ENCODE measurements around the gene NLN.

DNA sequence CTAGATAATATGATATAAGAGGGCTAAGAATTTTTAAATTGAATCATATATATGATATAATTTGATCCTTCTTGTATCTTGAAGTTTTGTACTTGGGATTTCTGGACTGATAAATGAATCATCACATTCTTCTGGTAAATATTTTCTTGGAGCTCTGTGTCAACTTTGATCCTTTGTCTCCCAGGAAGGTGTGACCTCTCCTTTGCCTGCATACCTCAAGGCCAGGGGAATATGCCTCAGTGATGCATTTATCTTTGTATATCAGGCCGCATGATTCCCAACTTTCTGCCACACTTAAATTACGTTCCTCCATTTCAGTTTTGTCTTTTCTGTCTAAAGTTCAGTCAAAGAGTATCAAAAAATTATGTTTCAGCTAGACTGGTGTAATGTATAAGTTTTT is 101.2 kb downstream of the NLN start:
- TF ChIP-seq, protein P1, sequence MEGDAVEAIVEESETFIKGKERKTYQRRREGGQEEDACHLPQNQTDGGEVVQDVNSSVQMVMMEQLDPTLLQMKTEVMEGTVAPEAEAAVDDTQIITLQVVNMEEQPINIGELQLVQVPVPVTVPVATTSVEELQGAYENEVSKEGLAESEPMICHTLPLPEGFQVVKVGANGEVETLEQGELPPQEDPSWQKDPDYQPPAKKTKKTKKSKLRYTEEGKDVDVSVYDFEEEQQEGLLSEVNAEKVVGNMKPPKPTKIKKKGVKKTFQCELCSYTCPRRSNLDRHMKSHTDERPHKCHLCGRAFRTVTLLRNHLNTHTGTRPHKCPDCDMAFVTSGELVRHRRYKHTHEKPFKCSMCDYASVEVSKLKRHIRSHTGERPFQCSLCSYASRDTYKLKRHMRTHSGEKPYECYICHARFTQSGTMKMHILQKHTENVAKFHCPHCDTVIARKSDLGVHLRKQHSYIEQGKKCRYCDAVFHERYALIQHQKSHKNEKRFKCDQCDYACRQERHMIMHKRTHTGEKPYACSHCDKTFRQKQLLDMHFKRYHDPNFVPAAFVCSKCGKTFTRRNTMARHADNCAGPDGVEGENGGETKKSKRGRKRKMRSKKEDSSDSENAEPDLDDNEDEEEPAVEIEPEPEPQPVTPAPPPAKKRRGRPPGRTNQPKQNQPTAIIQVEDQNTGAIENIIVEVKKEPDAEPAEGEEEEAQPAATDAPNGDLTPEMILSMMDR (IDR thresholded peaks at IDR 0.05; ENCODE audit: low read depth, low read length, missing input control) = no peak
- TF ChIP-seq RAD21 (IDR thresholded peaks at IDR 0.05) (no peak), YY1 (IDR thresholded peaks at IDR 0.05) (no peak), HNF4G (IDR thresholded peaks at IDR 0.05) (no peak), EGR1 (IDR thresholded peaks at IDR 0.05; ENCODE audit: low read depth in 2 of 2) (no peak), GABPA (IDR thresholded peaks at IDR 0.05 in 1 of 2, conservative IDR thresholded peaks at IDR 0.05 in 1 of 2) (no peak), FOXA2 (IDR thresholded peaks at IDR 0.05) (no peak), TAF1 (conservative IDR thresholded peaks at IDR 0.05) (no peak), FOXA1 (IDR thresholded peaks at IDR 0.05) (no peak)
- TF ChIP-seq, protein P2, sequence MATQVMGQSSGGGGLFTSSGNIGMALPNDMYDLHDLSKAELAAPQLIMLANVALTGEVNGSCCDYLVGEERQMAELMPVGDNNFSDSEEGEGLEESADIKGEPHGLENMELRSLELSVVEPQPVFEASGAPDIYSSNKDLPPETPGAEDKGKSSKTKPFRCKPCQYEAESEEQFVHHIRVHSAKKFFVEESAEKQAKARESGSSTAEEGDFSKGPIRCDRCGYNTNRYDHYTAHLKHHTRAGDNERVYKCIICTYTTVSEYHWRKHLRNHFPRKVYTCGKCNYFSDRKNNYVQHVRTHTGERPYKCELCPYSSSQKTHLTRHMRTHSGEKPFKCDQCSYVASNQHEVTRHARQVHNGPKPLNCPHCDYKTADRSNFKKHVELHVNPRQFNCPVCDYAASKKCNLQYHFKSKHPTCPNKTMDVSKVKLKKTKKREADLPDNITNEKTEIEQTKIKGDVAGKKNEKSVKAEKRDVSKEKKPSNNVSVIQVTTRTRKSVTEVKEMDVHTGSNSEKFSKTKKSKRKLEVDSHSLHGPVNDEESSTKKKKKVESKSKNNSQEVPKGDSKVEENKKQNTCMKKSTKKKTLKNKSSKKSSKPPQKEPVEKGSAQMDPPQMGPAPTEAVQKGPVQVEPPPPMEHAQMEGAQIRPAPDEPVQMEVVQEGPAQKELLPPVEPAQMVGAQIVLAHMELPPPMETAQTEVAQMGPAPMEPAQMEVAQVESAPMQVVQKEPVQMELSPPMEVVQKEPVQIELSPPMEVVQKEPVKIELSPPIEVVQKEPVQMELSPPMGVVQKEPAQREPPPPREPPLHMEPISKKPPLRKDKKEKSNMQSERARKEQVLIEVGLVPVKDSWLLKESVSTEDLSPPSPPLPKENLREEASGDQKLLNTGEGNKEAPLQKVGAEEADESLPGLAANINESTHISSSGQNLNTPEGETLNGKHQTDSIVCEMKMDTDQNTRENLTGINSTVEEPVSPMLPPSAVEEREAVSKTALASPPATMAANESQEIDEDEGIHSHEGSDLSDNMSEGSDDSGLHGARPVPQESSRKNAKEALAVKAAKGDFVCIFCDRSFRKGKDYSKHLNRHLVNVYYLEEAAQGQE (IDR thresholded peaks at IDR 0.05) = no peak
- TF ChIP-seq, protein P3, sequence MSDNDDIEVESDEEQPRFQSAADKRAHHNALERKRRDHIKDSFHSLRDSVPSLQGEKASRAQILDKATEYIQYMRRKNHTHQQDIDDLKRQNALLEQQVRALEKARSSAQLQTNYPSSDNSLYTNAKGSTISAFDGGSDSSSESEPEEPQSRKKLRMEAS (IDR thresholded peaks at IDR 0.05) = no peak
- TF ChIP-seq, protein P4, sequence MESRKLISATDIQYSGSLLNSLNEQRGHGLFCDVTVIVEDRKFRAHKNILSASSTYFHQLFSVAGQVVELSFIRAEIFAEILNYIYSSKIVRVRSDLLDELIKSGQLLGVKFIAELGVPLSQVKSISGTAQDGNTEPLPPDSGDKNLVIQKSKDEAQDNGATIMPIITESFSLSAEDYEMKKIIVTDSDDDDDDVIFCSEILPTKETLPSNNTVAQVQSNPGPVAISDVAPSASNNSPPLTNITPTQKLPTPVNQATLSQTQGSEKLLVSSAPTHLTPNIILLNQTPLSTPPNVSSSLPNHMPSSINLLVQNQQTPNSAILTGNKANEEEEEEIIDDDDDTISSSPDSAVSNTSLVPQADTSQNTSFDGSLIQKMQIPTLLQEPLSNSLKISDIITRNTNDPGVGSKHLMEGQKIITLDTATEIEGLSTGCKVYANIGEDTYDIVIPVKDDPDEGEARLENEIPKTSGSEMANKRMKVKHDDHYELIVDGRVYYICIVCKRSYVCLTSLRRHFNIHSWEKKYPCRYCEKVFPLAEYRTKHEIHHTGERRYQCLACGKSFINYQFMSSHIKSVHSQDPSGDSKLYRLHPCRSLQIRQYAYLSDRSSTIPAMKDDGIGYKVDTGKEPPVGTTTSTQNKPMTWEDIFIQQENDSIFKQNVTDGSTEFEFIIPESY (IDR thresholded peaks at IDR 0.05) = no peak

Measured in liver (tissue), 3 donors.